Prostate gland (tissue), 2 donors: ENCODE data around the gene CERCAM.

Experiments used
- CTCF ChIP-seq, 4 experiments: fragments of 200-600 bp in 2 of 4; fragments of 450-650 bp in 2 of 4; sonication (generic) in 2 of 4; IDR thresholded peaks; 1 replicate in 3 of 4; 2 replicates in 1 of 4; pipeline ENCODE4 v1.5.1; 2016 to 2019; ENCODE audit warnings: antibody characterized with exemption in 4 of 4, mild to moderate bottlenecking in 2 of 4, moderate library complexity in 2 of 4
- POLR2A ChIP-seq: fragments of 450-650 bp; IDR thresholded peaks from one replicate; pipeline ENCODE4 v1.6.1; 2016; ENCODE audit warnings: antibody characterized with exemption, mild to moderate bottlenecking

DNA sequence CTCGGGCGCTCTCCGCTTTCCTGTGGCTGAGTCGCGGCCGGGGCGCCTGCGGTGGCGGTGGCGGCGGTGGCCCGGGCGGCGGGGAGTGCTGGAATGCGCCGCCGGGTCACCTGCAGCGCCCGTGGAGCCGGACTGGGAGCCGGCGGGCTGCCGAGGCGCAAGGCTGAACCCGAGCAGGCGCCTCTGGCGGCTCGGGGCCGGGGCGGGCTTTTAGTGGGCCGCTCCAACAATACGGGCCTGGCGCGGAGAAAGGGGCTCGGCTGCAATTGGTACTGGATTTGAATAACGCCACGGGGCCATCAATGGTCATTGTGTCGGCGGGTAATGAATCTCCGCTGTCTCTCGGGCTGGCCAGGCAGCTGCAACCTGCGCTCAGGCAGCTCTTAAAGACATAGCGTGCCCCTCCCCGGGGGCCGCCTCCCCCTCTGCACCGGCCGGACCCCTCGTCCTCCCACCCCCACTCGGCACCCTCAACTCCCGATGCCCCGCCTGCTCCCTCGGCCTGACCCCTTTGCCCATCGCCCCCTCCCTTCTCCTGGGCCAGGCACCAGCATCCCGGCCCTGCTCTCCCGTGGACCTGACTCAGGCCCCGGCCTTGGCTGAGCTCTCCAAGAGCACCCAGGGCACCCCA is 27.4 kb upstream of the CERCAM start:
- TF ChIP-seq POLR2A (no peak), CTCF (IDR thresholded peaks at IDR 0.05) (no peak)
